Left lung (tissue), 10 donors: ENCODE data around the gene OR2V2. TPM values are rescaled to one million over a fixed set of nuclear protein-coding genes. Genes with fewer than 3 reads are reported as not detected.

ENCODE experiments used
- ATAC-seq: fragments of 200-7000 bp; cut with Tn5 transposase; one replicate; pipeline ENCODE4 v1.9.1; 2020; ENCODE audit warnings: moderate library complexity
- DNase-seq, 4 donors: peaks; one replicate each; pipeline ENCODE4 v3.0.0-alpha.2; 2013 to 2020
- H3K27ac ChIP-seq, 2 donors: fragments of 200-600 bp; sonication (generic) in 1 of 2; one replicate each; pipeline versions ENCODE4 v1.5.0 to v1.8.0; 2020 to 2021
- H3K27me3 ChIP-seq, 2 donors: fragments of 200-600 bp; sonication (generic) in 1 of 2; one replicate each; pipeline versions ENCODE4 v1.5.0 to v1.8.0; 2020 to 2021
- H3K36me3 ChIP-seq, 2 donors: fragments of 200-600 bp; sonication (generic) in 1 of 2; one replicate each; pipeline versions ENCODE4 v1.5.0 to v1.8.0; 2020 to 2021
- H3K4me1 ChIP-seq, 2 donors: fragments of 200-600 bp; one replicate each; pipeline ENCODE4 v1.8.0; 2021
- H3K4me3 ChIP-seq, 2 donors: fragments of 200-600 bp; sonication (generic) in 1 of 2; one replicate each; pipeline versions ENCODE4 v1.5.0 to v1.8.0; 2020 to 2021; ENCODE audit warnings: mild to moderate bottlenecking in 1 of 2
- H3K9me3 ChIP-seq, 2 donors: fragments of 200-600 bp; sonication (generic) in 1 of 2; one replicate each; pipeline versions ENCODE4 v1.5.0 to v1.8.0; 2020 to 2021
- intact Hi-C, 2 donors: fragments of 100-400 bp; cut with DNase I; formaldehyde crosslinking; loops; one replicate each; pipeline versions ENCODE4 v1.11.2 to v1.14.2; 2022
- polyA plus RNA-seq, 6 donors: library from polyadenylated mRNA; unstranded; fragments of 120-200 nt; gene quantifications; one replicate each; pipeline ENCODE4 v1.2.1, GENCODE V29; 2013; ENCODE audit not compliant: insufficient read length in 6 of 6
- total RNA-seq, 2 donors: library from RNA; stranded (reverse); fragmentation: NEBNext Ultra II Directional; extraction: Animal tissue kit (Norgen Biotek cat#: 25700); gene quantifications; one replicate each; pipeline ENCODE4 v1.2.1, GENCODE V29; 2021
- TF ChIP-seq, protein P1 (sequence below), 2 donors: fragments of 200-600 bp; sonication (generic) in 1 of 2; IDR thresholded peaks; one replicate each; pipeline versions ENCODE4 v1.5.0 to v1.8.0; 2021; ENCODE audit warnings: antibody characterized with exemption in 2 of 2
- donor health status: DM: no; HTN: yes; CAD: no.
- donor health status: DM: no; HTN: no; CAD: no.

The OR2V2 gene
- total and polyA plus RNA-seq, 8 donors: 0.03 to 0.06 (median 0.04) TPM; not detected in 4

GRCh38 chr5:181120761-181121160, 26.6 kb upstream of the OR2V2 start:
- no peak overlapping the region for H3K4me3 ChIP-seq
- ATAC-seq (no peak), DNase-seq (no peak)
- H3K27me3 ChIP-seq: peaks cover 14 to 71% of the 10 kb centered on the region in 2 donors
- intact Hi-C loops: no loop called here
- no peaks in the 10 kb centered on the region for H3K9me3 ChIP-seq
- H3K36me3 ChIP-seq: no peaks in the 10 kb centered on the region
- TF ChIP-seq, protein P1, sequence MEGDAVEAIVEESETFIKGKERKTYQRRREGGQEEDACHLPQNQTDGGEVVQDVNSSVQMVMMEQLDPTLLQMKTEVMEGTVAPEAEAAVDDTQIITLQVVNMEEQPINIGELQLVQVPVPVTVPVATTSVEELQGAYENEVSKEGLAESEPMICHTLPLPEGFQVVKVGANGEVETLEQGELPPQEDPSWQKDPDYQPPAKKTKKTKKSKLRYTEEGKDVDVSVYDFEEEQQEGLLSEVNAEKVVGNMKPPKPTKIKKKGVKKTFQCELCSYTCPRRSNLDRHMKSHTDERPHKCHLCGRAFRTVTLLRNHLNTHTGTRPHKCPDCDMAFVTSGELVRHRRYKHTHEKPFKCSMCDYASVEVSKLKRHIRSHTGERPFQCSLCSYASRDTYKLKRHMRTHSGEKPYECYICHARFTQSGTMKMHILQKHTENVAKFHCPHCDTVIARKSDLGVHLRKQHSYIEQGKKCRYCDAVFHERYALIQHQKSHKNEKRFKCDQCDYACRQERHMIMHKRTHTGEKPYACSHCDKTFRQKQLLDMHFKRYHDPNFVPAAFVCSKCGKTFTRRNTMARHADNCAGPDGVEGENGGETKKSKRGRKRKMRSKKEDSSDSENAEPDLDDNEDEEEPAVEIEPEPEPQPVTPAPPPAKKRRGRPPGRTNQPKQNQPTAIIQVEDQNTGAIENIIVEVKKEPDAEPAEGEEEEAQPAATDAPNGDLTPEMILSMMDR (IDR thresholded peaks at IDR 0.05): no peak
- H3K27ac ChIP-seq: no peak overlapping the region
- peaks cover 0 to 6% of the 10 kb centered on the region in 2 donors for H3K4me1 ChIP-seq

DNA sequence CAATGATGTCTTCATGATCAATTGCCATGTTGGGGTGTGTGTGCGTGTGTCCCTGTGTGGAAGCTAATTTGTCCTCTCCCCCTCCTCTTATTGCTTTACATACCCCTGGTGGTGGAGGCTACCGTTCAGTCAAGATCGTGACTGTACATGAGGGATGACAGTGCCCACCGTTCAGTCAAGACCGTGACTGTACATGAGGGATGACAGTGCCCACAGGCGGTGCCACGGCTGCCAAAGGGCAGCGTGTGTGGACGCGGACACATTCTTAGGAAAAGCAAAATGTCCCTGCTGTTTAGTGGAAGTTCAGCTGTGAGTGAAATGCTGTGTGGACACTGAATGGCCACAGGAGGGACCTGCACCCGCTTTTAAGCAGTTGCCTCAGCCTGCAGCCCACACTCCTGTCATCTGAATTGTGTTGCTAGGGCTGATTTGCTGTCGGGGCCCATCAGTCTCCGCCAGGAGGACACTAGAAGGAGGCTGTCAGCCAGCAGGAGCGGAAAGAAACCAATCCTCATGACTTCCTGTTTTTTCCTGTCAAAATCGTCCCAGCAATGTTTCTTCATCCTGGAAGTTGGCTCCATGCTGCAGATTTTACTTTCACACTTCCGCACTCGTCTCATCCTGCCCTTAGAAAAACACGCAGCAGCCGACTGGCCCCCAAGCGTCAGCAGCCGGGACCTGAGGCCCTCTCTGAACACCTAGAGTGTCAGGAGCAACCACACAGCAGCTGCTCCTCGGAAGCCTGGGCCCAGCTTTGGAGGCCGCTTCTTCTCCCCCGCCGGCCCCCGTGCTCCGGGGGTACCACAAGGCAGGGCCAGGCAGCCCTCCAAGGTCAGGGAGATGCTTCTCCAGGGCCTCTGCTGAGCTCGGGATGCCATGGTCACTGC, 25.5 kb upstream of the OR2V2 start:
- Histone ChIP-seq H3K4me3 (no peak overlapping the region), H3K27ac (peak overlapping the region in 1 of 2 donors; percentile 18), H3K9me3 (no peaks in the 10 kb centered on the region), H3K36me3 (no peaks in the 10 kb centered on the region), H3K27me3 (peaks cover 4 to 63% of the 10 kb centered on the region in 2 donors), H3K4me1 (peaks cover 0 to 6% of the 10 kb centered on the region in 2 donors)
- intact Hi-C loops: no loop called here
- peak; percentile 15 for ATAC-seq
- TF ChIP-seq, protein P1 (IDR thresholded peaks at IDR 0.05): no peak
- peak in 2 of 4 donors; percentile 6 to 62 for DNase-seq

- H3K4me3 ChIP-seq: no peak overlapping the region
- TF ChIP-seq, protein P1 (IDR thresholded peaks at IDR 0.05): no peak
- no peaks in the 10 kb centered on the region for H3K9me3 ChIP-seq
- peaks cover 0 to 63% of the 10 kb centered on the region in 2 donors for H3K27me3 ChIP-seq
- no peak for ATAC-seq
- no peak overlapping the region for H3K27ac ChIP-seq
- H3K4me1 ChIP-seq: peaks cover 0 to 6% of the 10 kb centered on the region in 2 donors
- H3K36me3 ChIP-seq: no peaks in the 10 kb centered on the region
- intact Hi-C loops: no loop called here
- no peak for DNase-seq
These were observed 22.9 kb upstream of the OR2V2 start for GRCh38 chr5:181124526-181124925.

- DNase-seq: no peak
- intact Hi-C loops: no loop called here
- no peak for ATAC-seq
- peaks cover 0 to 67% of the 10 kb centered on the region in 2 donors for H3K27me3 ChIP-seq
- H3K36me3 ChIP-seq: no peaks in the 10 kb centered on the region
- TF ChIP-seq, protein P1 (IDR thresholded peaks at IDR 0.05): no peak
- H3K4me3 ChIP-seq: no peak overlapping the region
- H3K9me3 ChIP-seq: no peaks in the 10 kb centered on the region
- H3K27ac ChIP-seq: no peak overlapping the region
- H3K4me1 ChIP-seq: peaks cover 0 to 6% of the 10 kb centered on the region in 2 donors
These were observed 20.5 kb upstream of the OR2V2 start for GRCh38 chr5:181126841-181127240.

GRCh38 chr5:181127456-181127855, 19.9 kb upstream of the OR2V2 start:
- Histone ChIP-seq H3K9me3 (no peaks in the 10 kb centered on the region), H3K4me1 (no peaks in the 10 kb centered on the region), H3K4me3 (no peak overlapping the region), H3K27me3 (peaks cover 0 to 66% of the 10 kb centered on the region in 2 donors), H3K27ac (no peak overlapping the region), H3K36me3 (no peaks in the 10 kb centered on the region)
- TF ChIP-seq, protein P1 (IDR thresholded peaks at IDR 0.05): no peak
- no peak for DNase-seq
- ATAC-seq: no peak
- intact Hi-C loops: no loop called here
